Stimulated activated CD4-positive, alpha-beta T cell treated with anti-CD3 and anti-CD28 coated beads, Interleukin-1b, Interleukin-23, amount 100 ng/mL, for 48 hours (primary cell): ENCODE measurements around the gene PDS5B.
"Not testable (repeated sequence)": the region's sequence is repeated elsewhere in the genome, so short reads cannot be mapped to it uniquely, and the experiment has no call there.

Experiments
- DNase-seq: peaks from one replicate; pipeline ENCODE4 v3.0.0-alpha.2; 2020

PDS5B gene

DNA sequence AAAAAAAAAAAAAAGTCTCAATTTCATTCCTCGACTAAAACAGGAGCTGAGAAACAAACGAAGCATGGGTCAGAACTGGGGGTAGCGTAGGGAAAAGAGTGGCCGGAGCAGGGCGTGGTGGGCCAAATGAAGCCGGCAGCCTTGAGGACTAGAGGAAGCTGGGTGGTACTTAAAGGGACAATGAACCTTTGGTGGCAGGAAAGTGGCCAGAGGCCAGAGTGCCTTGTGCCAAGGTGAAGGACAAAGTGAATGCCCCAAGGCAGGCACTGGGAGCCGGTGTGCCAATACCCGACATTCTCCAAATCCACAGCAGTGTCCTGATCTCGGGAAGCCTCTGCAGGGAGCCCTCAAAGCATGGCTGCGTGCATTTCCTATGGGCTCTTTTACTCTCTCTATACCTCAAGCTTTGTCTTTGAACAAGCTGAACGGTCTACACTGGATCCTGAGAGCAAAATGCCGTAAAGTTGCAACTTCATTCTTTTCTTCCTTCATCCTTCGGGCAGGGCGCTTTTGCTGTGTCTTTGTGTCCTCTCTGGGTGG, 235.0 kb downstream of the PDS5B start:
- DNase-seq, result no peak

DNA sequence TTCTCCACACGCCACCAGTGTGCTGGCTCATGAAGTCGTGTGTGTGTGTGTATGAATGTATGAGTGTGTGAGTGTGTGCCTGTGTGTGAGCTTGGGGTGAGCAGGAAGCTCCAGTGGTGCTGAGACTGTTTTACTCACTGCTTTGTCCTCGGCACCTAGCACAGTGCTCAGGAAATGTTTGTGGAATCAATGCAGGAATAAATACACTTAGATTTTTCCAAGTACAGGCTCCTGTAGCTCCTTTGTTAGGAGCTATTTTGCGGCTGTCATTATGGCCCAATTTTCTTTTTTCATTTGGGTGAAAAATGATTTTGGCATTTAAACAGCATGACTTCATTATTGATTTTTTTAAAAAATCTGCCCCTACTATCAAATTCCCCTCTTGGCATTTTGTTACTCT, 236.5 kb downstream of the PDS5B start:
- no peak for DNase-seq

GRCh38 chr13:32823597-32823996, 237.3 kb downstream of the PDS5B start:
- no peak for DNase-seq

GRCh38 chr13:32824061-32824460, 237.8 kb downstream of the PDS5B start:
- no peak for DNase-seq

DNA sequence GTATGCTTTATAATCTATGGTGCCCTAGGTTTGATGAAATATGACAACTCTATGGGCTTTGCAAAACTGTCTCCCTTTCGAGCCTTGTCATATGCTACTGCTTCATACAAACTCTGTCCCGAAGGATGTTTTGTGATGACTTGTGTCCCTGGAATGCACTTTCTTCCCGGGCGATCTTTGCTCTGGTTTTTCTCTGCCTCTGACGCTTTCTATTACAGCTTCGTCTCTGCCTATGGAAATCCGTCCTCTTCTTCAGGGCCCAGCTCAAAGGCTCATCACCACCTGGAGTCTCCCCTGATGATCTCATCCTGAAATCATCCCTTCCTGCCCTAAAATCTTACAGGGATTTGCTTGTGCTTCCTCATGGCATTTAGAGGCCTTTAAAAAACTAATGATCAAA, 238.4 kb downstream of the PDS5B start:
- DNase-seq, result no peak

GRCh38 chr13:32825481-32825880, 239.2 kb downstream of the PDS5B start:
- DNase-seq, result no peak

DNA sequence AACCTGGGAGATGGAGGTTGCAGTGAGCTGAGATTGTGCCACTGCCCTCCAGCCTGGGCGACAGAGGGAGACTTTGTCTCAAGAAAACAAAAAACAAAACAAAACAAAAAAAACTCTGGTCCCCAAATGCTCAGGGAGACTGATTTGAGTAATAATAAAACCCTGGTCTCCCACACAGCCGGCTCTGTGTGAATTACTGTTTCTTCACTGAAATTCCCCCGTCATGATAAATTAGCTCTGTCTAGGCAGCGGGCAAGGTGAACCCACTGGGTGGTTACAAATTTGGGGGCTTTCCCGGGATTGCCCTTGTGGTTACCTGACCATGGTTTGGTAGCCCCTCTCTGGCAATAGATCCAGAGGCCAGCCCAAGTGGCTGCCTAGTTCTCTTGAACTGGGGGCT, 240.1 kb downstream of the PDS5B start:
- DNase-seq, result not testable (repeated sequence)
